H9 (cell line): Measurements from ENCODE around the gene METTL8. TPM values are rescaled to one million over a fixed set of nuclear protein-coding genes. Genes with fewer than 3 reads are reported as not detected.

ENCODE experiments used
- DNase-seq: peaks from one replicate; pipeline ENCODE4 v3.0.0-alpha.2; 2017
- H2AFZ ChIP-seq: one replicate; pipeline ENCODE4 v1.6.1; 2013; ENCODE audit warnings: mild to moderate bottlenecking, low read length, control low read depth, moderate library complexity
- H2AK5ac ChIP-seq: 2 replicates; pipeline ENCODE4 v1.6.1; 2013; ENCODE audit warnings: low read length, control low read depth, mixed read lengths; ENCODE audit not compliant: insufficient read length
- H2BK120ac ChIP-seq: one replicate; pipeline ENCODE4 v1.6.1; 2013; ENCODE audit warnings: low read depth, mild to moderate bottlenecking, low read length, control low read depth, inconsistent platforms; ENCODE audit not compliant: poor library complexity, severe bottlenecking
- H2BK12ac ChIP-seq: 2 replicates; pipeline ENCODE4 v1.6.1; 2013; ENCODE audit warnings: low read length, control low read depth, mixed read lengths, low read depth; ENCODE audit not compliant: insufficient read length
- H2BK15ac ChIP-seq: 2 replicates; pipeline ENCODE4 v1.6.1; 2013; ENCODE audit warnings: low read depth, low read length, control low read depth
- H2BK20ac ChIP-seq: one replicate; pipeline ENCODE4 v1.6.1; 2013; ENCODE audit warnings: low read depth, mild to moderate bottlenecking, low read length, control low read depth, inconsistent platforms; ENCODE audit not compliant: poor library complexity, severe bottlenecking
- H2BK5ac ChIP-seq: 2 replicates; pipeline ENCODE4 v1.6.1; 2013; ENCODE audit warnings: low read length, control low read depth, mixed read lengths; ENCODE audit not compliant: insufficient read length
- H3K14ac ChIP-seq: 2 replicates; pipeline ENCODE4 v1.6.1; 2013; ENCODE audit warnings: low read length, control low read depth; ENCODE audit not compliant: insufficient read depth
- H3K18ac ChIP-seq: 2 replicates; pipeline ENCODE4 v1.6.1; 2013; ENCODE audit warnings: low read depth, mild to moderate bottlenecking, mixed read lengths, low read length, control low read depth; ENCODE audit not compliant: insufficient read length
- H3K23ac ChIP-seq: 2 replicates; pipeline ENCODE4 v1.6.1; 2013; ENCODE audit warnings: low read length, control low read depth, mixed read lengths, low read depth; ENCODE audit not compliant: insufficient read length
- H3K23me2 ChIP-seq: 2 replicates; pipeline ENCODE4 v1.6.1; 2013; ENCODE audit warnings: low read depth, mild to moderate bottlenecking, mixed read lengths, low read length, control low read depth; ENCODE audit not compliant: insufficient read length, poor library complexity, severe bottlenecking
- H3K27ac ChIP-seq: 2 replicates; pipeline ENCODE4 v1.5.1; 2013; ENCODE audit warnings: low read length, control low read depth, mixed read lengths, low read depth; ENCODE audit not compliant: insufficient read length
- H3K27me3 ChIP-seq: 2 replicates; pipeline ENCODE4 v1.6.1; 2013; ENCODE audit warnings: low read length, control low read depth, inconsistent platforms; ENCODE audit not compliant: insufficient read depth
- H3K4ac ChIP-seq: 2 replicates; pipeline ENCODE4 v1.6.1; 2013; ENCODE audit warnings: low read depth, mild to moderate bottlenecking, control low read depth, inconsistent platforms, low read length, moderate library complexity
- H3K4me1 ChIP-seq: 2 replicates; pipeline ENCODE4 v1.6.1; 2013; ENCODE audit warnings: low read length, control low read depth, inconsistent platforms; ENCODE audit not compliant: insufficient read depth
- H3K4me2 ChIP-seq: 2 replicates; pipeline ENCODE4 v1.6.1; 2013; ENCODE audit warnings: low read length, control low read depth, mixed read lengths; ENCODE audit not compliant: insufficient read length, insufficient read depth
- H3K56ac ChIP-seq: 2 replicates; pipeline ENCODE4 v1.6.1; 2013; ENCODE audit warnings: low read depth, mild to moderate bottlenecking, mixed read lengths, low read length, control low read depth; ENCODE audit not compliant: insufficient read length
- H3K79me1 ChIP-seq: 2 replicates; pipeline ENCODE4 v1.6.1; 2013; ENCODE audit warnings: low read depth, mild to moderate bottlenecking, moderate library complexity, low read length, control low read depth, inconsistent platforms; ENCODE audit not compliant: insufficient read depth, poor library complexity, severe bottlenecking
- H3K79me2 ChIP-seq: 2 replicates; pipeline ENCODE4 v1.6.1; 2013; ENCODE audit warnings: low read length, control low read depth, inconsistent platforms; ENCODE audit not compliant: insufficient read depth
- H3K9ac ChIP-seq: 2 replicates; pipeline ENCODE4 v1.6.1; 2013; ENCODE audit warnings: low read length, control low read depth, mixed read lengths; ENCODE audit not compliant: insufficient read length; ENCODE audit errors: extremely low read depth
- H3K9me3 ChIP-seq: one replicate; pipeline ENCODE4 v1.6.1; 2013; ENCODE audit warnings: low read depth, low read length, inconsistent platforms; ENCODE audit not compliant: control insufficient read depth
- H3T11ph ChIP-seq: one replicate; pipeline ENCODE4 v1.6.1; 2013; ENCODE audit warnings: mild to moderate bottlenecking, low read length, control low read depth, inconsistent platforms
- H4K20me1 ChIP-seq: one replicate; pipeline ENCODE4 v1.6.1; 2013; ENCODE audit not compliant: control insufficient read depth, insufficient read length, insufficient read depth
- H4K5ac ChIP-seq: 2 replicates; pipeline ENCODE4 v1.6.1; 2013; ENCODE audit warnings: low read depth, mild to moderate bottlenecking, mixed read lengths, low read length, control low read depth; ENCODE audit not compliant: insufficient read length
- H4K8ac ChIP-seq: replicated peaks from 2 replicates; pipeline ENCODE4 v1.6.1; 2013; ENCODE audit warnings: low read length, control low read depth, mixed read lengths, low read depth; ENCODE audit not compliant: insufficient read length
- H4K91ac ChIP-seq: 2 replicates; pipeline ENCODE4 v1.6.1; 2013; ENCODE audit warnings: low read depth, mild to moderate bottlenecking, moderate library complexity, mixed read lengths, low read length, control low read depth; ENCODE audit not compliant: insufficient read length
- H3K27ac Mint-ChIP-seq, 3 experiments: 2 replicates in 2 of 3; 3 replicates in 1 of 3; pipeline ENCODE4 v1.8.0; 2020 to 2021; ENCODE audit warnings: mixed read lengths in 3 of 3, mild to moderate bottlenecking in 1 of 3, moderate library complexity in 1 of 3
- H3K27me3 Mint-ChIP-seq: 2 replicates; pipeline ENCODE4 v1.8.0; 2021; ENCODE audit warnings: low read depth, mild to moderate bottlenecking, moderate library complexity, mixed read lengths
- H3K36me3 Mint-ChIP-seq, 3 experiments: 2 replicates in 2 of 3; 3 replicates in 1 of 3; pipeline ENCODE4 v1.8.0; 2020 to 2021; ENCODE audit warnings: low read depth in 3 of 3, mixed read lengths in 3 of 3; ENCODE audit not compliant: insufficient read depth in 1 of 3
- H3K4me1 Mint-ChIP-seq, 2 experiments: 2 replicates each; pipeline ENCODE4 v1.8.0; 2020; ENCODE audit warnings: mixed read lengths in 2 of 2
- H3K4me3 Mint-ChIP-seq, 2 experiments: 2 replicates in 1 of 2; 3 replicates in 1 of 2; pipeline ENCODE4 v1.8.0; 2020 to 2021; ENCODE audit warnings: mild to moderate bottlenecking in 2 of 2, mixed read lengths in 2 of 2, moderate library complexity in 1 of 2
- H3K9me3 Mint-ChIP-seq, 2 experiments: 2 replicates in 1 of 2; 3 replicates in 1 of 2; pipeline ENCODE4 v1.8.0; 2020; ENCODE audit warnings: mild to moderate bottlenecking in 2 of 2, mixed read lengths in 2 of 2, moderate library complexity in 1 of 2
- CTCF ChIP-seq: fragments of 200-600 bp; sonication (generic); conservative IDR thresholded peaks from 3 replicates; pipeline ENCODE4 v1.8.0; 2021; ENCODE audit warnings: antibody characterized with exemption, mild to moderate bottlenecking
- WGBS: extraction: QIAGEN DNeasy Blood & Tissue Kit; methylation state at CpG from one replicate; pipeline ENCODE4 v1.1.7; 2013; ENCODE audit warnings: missing lambda C conversion rate, low lambda C conversion rate, mixed read lengths; ENCODE audit not compliant: insufficient read length; ENCODE audit errors: extremely low coverage; 5-methylcytosine and 5-hydroxymethylcytosine counted together
- total RNA-seq: library from RNA; stranded (reverse); gene quantifications from 2 replicates; pipeline ENCODE4 v1.2.1, GENCODE V29; 2021

METTL8 gene
- total RNA-seq, 1 experiment from 2014 or later, result 40.9 TPM

GRCh38 chr2:171479154-171479814 is 45.5 kb upstream of the METTL8 start:
- peak overlapping the region in 1 of 3 experiments; percentile 42; a peak in 1 of 7 replicates for H3K27ac Mint-ChIP-seq
- no CpG with 5 or more reads among the region's 3 CpGs for whole genome bisulfite sequencing

More at GRCh38 chr2:171479154-171479814, 45.5 kb upstream of the METTL8 start:
- Mint-ChIP-seq H3K9me3 (no peaks in the 10 kb centered on the region), H3K36me3 (peaks cover 4 to 30% (median 24%) of the 10 kb centered on the region in 3 experiments; a peak in 6 of 7 replicates), H3K4me3 (no peak overlapping the region), H3K27me3 (no peaks in the 10 kb centered on the region), H3K4me1 (peaks cover 14 to 23% of the 10 kb centered on the region in 2 experiments)
- Histone ChIP-seq H4K20me1 (no peaks in the 10 kb centered on the region), H3K27me3 (no peaks in the 10 kb centered on the region), H3K18ac (no peak overlapping the region), H2BK15ac (no peak overlapping the region), H3K4me2 (no peak overlapping the region), H3K9ac (no peak overlapping the region), H2AK5ac (no peak overlapping the region), H3K56ac (no peak overlapping the region), H4K91ac (no peak overlapping the region), H4K5ac (no peak overlapping the region), H3K4ac (no peak overlapping the region), H2AFZ (no peak overlapping the region), H2BK12ac (no peak overlapping the region), H2BK20ac (no peak overlapping the region), H3K23me2 (no peaks in the 10 kb centered on the region), H3K14ac (no peak overlapping the region), H2BK120ac (no peak overlapping the region), H2BK5ac (no peak overlapping the region), H3K9me3 (no peaks in the 10 kb centered on the region), H3K79me2 (no peaks in the 10 kb centered on the region), H3K4me1 (peaks cover 6% of the 10 kb centered on the region; the same call in 1 of the 2 replicates), H4K8ac (no peak overlapping the region), H3K27ac (no peak overlapping the region), H3K23ac (no peak overlapping the region), H3T11ph (no peak overlapping the region), H3K79me1 (no peaks in the 10 kb centered on the region)
- TF ChIP-seq CTCF, result no peak
- no peak for DNase-seq
